Suprapubic skin (tissue), 4 donors: ENCODE results near the gene RBM39. TPM values are rescaled to one million over a fixed set of nuclear protein-coding genes. Genes with fewer than 3 reads are reported as not detected.

ENCODE experiments used
- DNase-seq, 2 donors: peaks; one replicate each; pipeline ENCODE4 v3.0.0-alpha.2; 2019; ENCODE audit warnings: low spot score in 2 of 2
- H3K27ac ChIP-seq: fragments of 200-600 bp; sonication (generic); one replicate; pipeline ENCODE4 v1.5.1; 2019
- H3K27me3 ChIP-seq: fragments of 200-600 bp; sonication (generic); one replicate; pipeline ENCODE4 v1.5.1; 2019
- H3K36me3 ChIP-seq: fragments of 200-600 bp; sonication (generic); one replicate; pipeline ENCODE4 v1.5.1; 2019
- H3K4me1 ChIP-seq: fragments of 200-600 bp; sonication (generic); one replicate; pipeline ENCODE4 v1.5.1; 2019
- H3K4me3 ChIP-seq: fragments of 200-600 bp; sonication (generic); one replicate; pipeline ENCODE4 v1.5.1; 2019; ENCODE audit warnings: mild to moderate bottlenecking
- H3K9me3 ChIP-seq: fragments of 200-600 bp; sonication (generic); one replicate; pipeline ENCODE4 v1.5.1; 2019
- CTCF ChIP-seq, 2 donors: fragments of 200-600 bp in 1 of 2; fragments of 450-650 bp in 1 of 2; sonication (generic) in 1 of 2; IDR thresholded peaks; one replicate each; pipeline ENCODE4 v1.5.1; 2016 to 2019; ENCODE audit warnings: antibody characterized with exemption in 2 of 2, mild to moderate bottlenecking in 1 of 2, moderate library complexity in 1 of 2
- EP300 ChIP-seq: sonication (generic); formaldehyde crosslinking; IDR thresholded peaks from one replicate; pipeline ENCODE4 v1.6.1; 2017; ENCODE audit warnings: antibody characterized with exemption
- POLR2A ChIP-seq, 2 donors: fragments of 450-650 bp; IDR thresholded peaks; one replicate each; pipeline ENCODE4 v1.6.1; 2017; ENCODE audit warnings: antibody characterized with exemption in 2 of 2, mild to moderate bottlenecking in 2 of 2, moderate library complexity in 2 of 2
- POLR2AphosphoS5 ChIP-seq, 3 donors: sonication (generic); formaldehyde crosslinking; IDR thresholded peaks; one replicate each; pipeline ENCODE4 v1.6.1; 2017; ENCODE audit warnings: antibody characterized with exemption in 3 of 3
- WGBS: methylation state at CpG from one replicate; pipeline ENCODE4 v1.1.5; 2018; 5-methylcytosine and 5-hydroxymethylcytosine counted together
- total RNA-seq, 4 donors: library from RNA; depleted of rRNA; stranded (reverse); fragments of >200 nt; gene quantifications; one replicate each; pipeline ENCODE4 v1.1.0, GENCODE V29; 2016

The RBM39 gene
- total RNA-seq, 4 donors from 2014 or later, result 245 to 599 (median 258) TPM

GRCh38 chr20:35660122-35660937 is 81.7 kb downstream of the RBM39 start:
- Histone ChIP-seq H3K27ac (no peak overlapping the region), H3K9me3 (no peaks in the 10 kb centered on the region), H3K27me3 (no peaks in the 10 kb centered on the region), H3K36me3 (no peaks in the 10 kb centered on the region), H3K4me1 (peaks cover 59% of the 10 kb centered on the region), H3K4me3 (no peak overlapping the region)
- 91% methylated on average over 10 of the region's 10 CpGs for WGBS
- peak in 1 of 2 donors; percentile 24 for DNase-seq
- no peak for TF ChIP-seq CTCF (IDR thresholded peaks at IDR 0.05)
- TF ChIP-seq POLR2AphosphoS5 (IDR thresholded peaks at IDR 0.05), result no peak
- TF ChIP-seq EP300, result no peak
- no peak for TF ChIP-seq POLR2A (IDR thresholded peaks at IDR 0.05)

- Histone ChIP-seq H3K9me3 (no peaks in the 10 kb centered on the region), H3K4me3 (no peak overlapping the region), H3K27me3 (no peaks in the 10 kb centered on the region), H3K4me1 (peaks cover 45% of the 10 kb centered on the region), H3K36me3 (peaks cover 29% of the 10 kb centered on the region), H3K27ac (no peak overlapping the region)
- DNase-seq, result no peak
- TF ChIP-seq POLR2AphosphoS5 (IDR thresholded peaks at IDR 0.05) (no peak), EP300 (no peak), POLR2A (IDR thresholded peaks at IDR 0.05) (no peak), CTCF (IDR thresholded peaks at IDR 0.05) (no peak)
- WGBS, result 27% methylated on average over 1 of the region's 1 CpG
Measured at GRCh38 chr20:35657271-35657670, 84.8 kb downstream of the RBM39 start.

- peaks cover 34% of the 10 kb centered on the region for H3K36me3 ChIP-seq
- H3K4me3 ChIP-seq, result no peak overlapping the region
- no peak for TF ChIP-seq CTCF (IDR thresholded peaks at IDR 0.05)
- TF ChIP-seq POLR2AphosphoS5 (IDR thresholded peaks at IDR 0.05), result no peak
- TF ChIP-seq EP300, result no peak
- TF ChIP-seq POLR2A (IDR thresholded peaks at IDR 0.05), result no peak
- no peaks in the 10 kb centered on the region for H3K27me3 ChIP-seq
- no peaks in the 10 kb centered on the region for H3K9me3 ChIP-seq
- peak in 1 of 2 donors; percentile 55 for DNase-seq
- 91% methylated on average over 9 of the region's 9 CpGs for WGBS
- peaks cover 18% of the 10 kb centered on the region for H3K4me1 ChIP-seq
- H3K27ac ChIP-seq, result no peak overlapping the region
Measured at GRCh38 chr20:35654415-35654814, 87.6 kb downstream of the RBM39 start.

- Histone ChIP-seq H3K9me3 (no peaks in the 10 kb centered on the region), H3K4me3 (no peak overlapping the region), H3K4me1 (peaks cover 13% of the 10 kb centered on the region), H3K27ac (no peak overlapping the region), H3K27me3 (no peaks in the 10 kb centered on the region), H3K36me3 (peaks cover 34% of the 10 kb centered on the region)
- peak in 1 of 2 donors; percentile 31 for DNase-seq
- 86% methylated on average over 4 of the region's 4 CpGs for WGBS
- TF ChIP-seq EP300 (no peak), POLR2A (IDR thresholded peaks at IDR 0.05) (no peak), POLR2AphosphoS5 (IDR thresholded peaks at IDR 0.05) (no peak), CTCF (IDR thresholded peaks at IDR 0.05) (no peak)
Measured at GRCh38 chr20:35653893-35654292, 88.2 kb downstream of the RBM39 start.

Other genes starting within 250 kb of the RBM39 start
- gene C20orf173, start 212.6 kb downstream of the RBM39 start, total RNA-seq, result not detected
- 100 to 1,000 TPM; 154 to 256 (median 225) TPM for gene ERGIC3, start 200.2 kb downstream of the RBM39 start, total RNA-seq
- gene SPAG4, start 126.4 kb downstream of the RBM39 start, total RNA-seq, result under 1 TPM in 1 of 4 donors, not detected in 3; 0.89 TPM
- gene CPNE1, start 77.4 kb downstream of the RBM39 start, total RNA-seq, result 100 to 1,000 TPM in 2 of 4 donors, 10 to 100 TPM in 2; 43.3 to 238 (median 103) TPM
- 10 to 100 TPM; 21.6 to 38.7 (median 32.7) TPM for gene RBM12, start 77.4 kb downstream of the RBM39 start, total RNA-seq
- gene NFS1, start 42.9 kb downstream of the RBM39 start, total RNA-seq, result 10 to 100 TPM; 39.7 to 73.2 (median 47.3) TPM
- 100 to 1,000 TPM; 146 to 299 (median 212) TPM for gene ROMO1, start 42.9 kb downstream of the RBM39 start, total RNA-seq
- 10 to 100 TPM; 44.2 to 60.6 (median 47.3) TPM for gene PHF20, start 29.8 kb upstream of the RBM39 start, total RNA-seq
- 10 to 100 TPM; 53.9 to 67.4 (median 59.9) TPM for gene SCAND1, start 212.2 kb upstream of the RBM39 start, total RNA-seq
- gene CNBD2, start 226.3 kb upstream of the RBM39 start, total RNA-seq, result 10 to 100 TPM in 2 of 4 donors, 1 to 10 TPM in 2; 6.4 to 19.7 (median 10.3) TPM